ENCODE data around the gene TOGARAM2. TPM values are rescaled to one million over a fixed set of nuclear protein-coding genes. Genes with fewer than 3 reads are reported as not detected.

TOGARAM2 gene
- total and polyA plus RNA-seq, 10 of the 15 experiments (the other 5 are each of a cell fraction or from before 2014, with no cell fraction given): 0.01 to 0.06 (median 0.03) TPM; not detected in 7

GRCh38 chr2:29001806-29002205 is 20.7 kb downstream of the TOGARAM2 start (continued):
- no peak for TF ChIP-seq ZBTB11 (CRISPR knock-in tag; IDR thresholded peaks at IDR 0.05)

GRCh38 chr2:29004755-29005154 is 23.7 kb downstream of the TOGARAM2 start:
- Histone ChIP-seq H3K27me3 (replicated peaks in 1 of 2; ENCODE audit: control insufficient read depth in 2 of 2, insufficient read depth in 2 of 2, low read length in 1 of 2) (no peaks in the 10 kb centered on the region), H3K27ac (ENCODE audit: control insufficient read depth, insufficient read depth) (no peak overlapping the region), H4K20me1 (ENCODE audit: control insufficient read depth, insufficient read depth) (no peaks in the 10 kb centered on the region), H3K36me3 (ENCODE audit: control insufficient read depth in 2 of 2, insufficient read depth in 2 of 2, low read length in 1 of 2) (no peaks in the 10 kb centered on the region), H3K4me3 (no peak overlapping the region), H3K9me3 (replicated peaks; ENCODE audit: control insufficient read depth, insufficient read depth, low read length) (no peaks in the 10 kb centered on the region), H3K4me2 (ENCODE audit: control insufficient read depth, insufficient read depth) (no peak overlapping the region), H3K79me2 (ENCODE audit: control insufficient read depth, insufficient read depth, low read length) (no peaks in the 10 kb centered on the region), H3K4me1 (ENCODE audit: control insufficient read depth, insufficient read depth, low read length) (peaks cover 3% of the 10 kb centered on the region; the same call in 1 of the 2 replicates), H3K9ac (ENCODE audit: control insufficient read depth, insufficient read depth, low read length) (no peak overlapping the region), H2AFZ (ENCODE audit: control insufficient read depth, low read depth, low read length) (no peak overlapping the region)
- 0% methylated on average over 1 of the region's 1 CpG for WGBS (ENCODE audit: insufficient coverage, insufficient replicate concordance, low lambda C conversion rate, missing lambda C conversion rate)
- intact Hi-C loops (cut with micrococcal nuclease; ENCODE audit: unreplicated experiment): no loop called here
- RAD21 ChIA-PET (ENCODE audit: unreplicated experiment): no interaction called here
- in situ Hi-C loops (cut with MboI): no loop called here
- CTCF ChIA-PET: no interaction called here
- ATAC-seq (no peak), FAIRE-seq (no peak), DNase-seq (ENCODE audit: low read depth, low spot score) (no peak)
- POLR2A ChIA-PET: no interaction called here
- no TSS peak for BruUV-seq (replicated peaks)
- SMC1A ChIA-PET (ENCODE audit: uncharacterized antibody, unreplicated experiment): no interaction called here
- TF ChIP-seq ZNF217 (IDR thresholded peaks at IDR 0.05) (no peak), ATF7 (IDR thresholded peaks at IDR 0.05; ENCODE audit: low read depth) (no peak), IKZF2 (IDR thresholded peaks at IDR 0.05) (no peak), CBFB (IDR thresholded peaks at IDR 0.05; ENCODE audit: low read depth) (no peak), POLR2AphosphoS5 (IDR thresholded peaks at IDR 0.05; ENCODE audit: low read length) (no peak), TCF7 (IDR thresholded peaks at IDR 0.05; ENCODE audit: borderline replicate concordance) (no peak), BMI1 (IDR thresholded peaks at IDR 0.05; ENCODE audit: borderline replicate concordance) (no peak), YY1 (IDR thresholded peaks at IDR 0.05; ENCODE audit: low read depth, low read length) (no peak), TARDBP (IDR thresholded peaks at IDR 0.05; ENCODE audit: borderline replicate concordance) (no peak), PAX5 (IDR thresholded peaks at IDR 0.05; ENCODE audit: borderline replicate concordance, low read depth, low read length) (no peak), ATF3 (IDR thresholded peaks at IDR 0.05; ENCODE audit: borderline replicate concordance, extremely low read depth, low read depth, low read length) (no peak)
- TF ChIP-seq, protein P1, sequence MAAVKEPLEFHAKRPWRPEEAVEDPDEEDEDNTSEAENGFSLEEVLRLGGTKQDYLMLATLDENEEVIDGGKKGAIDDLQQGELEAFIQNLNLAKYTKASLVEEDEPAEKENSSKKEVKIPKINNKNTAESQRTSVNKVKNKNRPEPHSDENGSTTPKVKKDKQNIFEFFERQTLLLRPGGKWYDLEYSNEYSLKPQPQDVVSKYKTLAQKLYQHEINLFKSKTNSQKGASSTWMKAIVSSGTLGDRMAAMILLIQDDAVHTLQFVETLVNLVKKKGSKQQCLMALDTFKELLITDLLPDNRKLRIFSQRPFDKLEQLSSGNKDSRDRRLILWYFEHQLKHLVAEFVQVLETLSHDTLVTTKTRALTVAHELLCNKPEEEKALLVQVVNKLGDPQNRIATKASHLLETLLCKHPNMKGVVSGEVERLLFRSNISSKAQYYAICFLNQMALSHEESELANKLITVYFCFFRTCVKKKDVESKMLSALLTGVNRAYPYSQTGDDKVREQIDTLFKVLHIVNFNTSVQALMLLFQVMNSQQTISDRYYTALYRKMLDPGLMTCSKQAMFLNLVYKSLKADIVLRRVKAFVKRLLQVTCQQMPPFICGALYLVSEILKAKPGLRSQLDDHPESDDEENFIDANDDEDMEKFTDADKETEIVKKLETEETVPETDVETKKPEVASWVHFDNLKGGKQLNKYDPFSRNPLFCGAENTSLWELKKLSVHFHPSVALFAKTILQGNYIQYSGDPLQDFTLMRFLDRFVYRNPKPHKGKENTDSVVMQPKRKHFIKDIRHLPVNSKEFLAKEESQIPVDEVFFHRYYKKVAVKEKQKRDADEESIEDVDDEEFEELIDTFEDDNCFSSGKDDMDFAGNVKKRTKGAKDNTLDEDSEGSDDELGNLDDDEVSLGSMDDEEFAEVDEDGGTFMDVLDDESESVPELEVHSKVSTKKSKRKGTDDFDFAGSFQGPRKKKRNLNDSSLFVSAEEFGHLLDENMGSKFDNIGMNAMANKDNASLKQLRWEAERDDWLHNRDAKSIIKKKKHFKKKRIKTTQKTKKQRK (IDR thresholded peaks at IDR 0.05; ENCODE audit: low read depth, low read length): no peak
- TF ChIP-seq, protein P2, sequence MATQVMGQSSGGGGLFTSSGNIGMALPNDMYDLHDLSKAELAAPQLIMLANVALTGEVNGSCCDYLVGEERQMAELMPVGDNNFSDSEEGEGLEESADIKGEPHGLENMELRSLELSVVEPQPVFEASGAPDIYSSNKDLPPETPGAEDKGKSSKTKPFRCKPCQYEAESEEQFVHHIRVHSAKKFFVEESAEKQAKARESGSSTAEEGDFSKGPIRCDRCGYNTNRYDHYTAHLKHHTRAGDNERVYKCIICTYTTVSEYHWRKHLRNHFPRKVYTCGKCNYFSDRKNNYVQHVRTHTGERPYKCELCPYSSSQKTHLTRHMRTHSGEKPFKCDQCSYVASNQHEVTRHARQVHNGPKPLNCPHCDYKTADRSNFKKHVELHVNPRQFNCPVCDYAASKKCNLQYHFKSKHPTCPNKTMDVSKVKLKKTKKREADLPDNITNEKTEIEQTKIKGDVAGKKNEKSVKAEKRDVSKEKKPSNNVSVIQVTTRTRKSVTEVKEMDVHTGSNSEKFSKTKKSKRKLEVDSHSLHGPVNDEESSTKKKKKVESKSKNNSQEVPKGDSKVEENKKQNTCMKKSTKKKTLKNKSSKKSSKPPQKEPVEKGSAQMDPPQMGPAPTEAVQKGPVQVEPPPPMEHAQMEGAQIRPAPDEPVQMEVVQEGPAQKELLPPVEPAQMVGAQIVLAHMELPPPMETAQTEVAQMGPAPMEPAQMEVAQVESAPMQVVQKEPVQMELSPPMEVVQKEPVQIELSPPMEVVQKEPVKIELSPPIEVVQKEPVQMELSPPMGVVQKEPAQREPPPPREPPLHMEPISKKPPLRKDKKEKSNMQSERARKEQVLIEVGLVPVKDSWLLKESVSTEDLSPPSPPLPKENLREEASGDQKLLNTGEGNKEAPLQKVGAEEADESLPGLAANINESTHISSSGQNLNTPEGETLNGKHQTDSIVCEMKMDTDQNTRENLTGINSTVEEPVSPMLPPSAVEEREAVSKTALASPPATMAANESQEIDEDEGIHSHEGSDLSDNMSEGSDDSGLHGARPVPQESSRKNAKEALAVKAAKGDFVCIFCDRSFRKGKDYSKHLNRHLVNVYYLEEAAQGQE (IDR thresholded peaks at IDR 0.05; ENCODE audit: low read depth, low read length): no peak
